ENCODE data around the gene DPP6.
"Not testable (repeated sequence)": the region's sequence is repeated elsewhere in the genome, so short reads cannot be mapped to it uniquely, and the experiment has no call there.

DPP6 gene

DNA sequence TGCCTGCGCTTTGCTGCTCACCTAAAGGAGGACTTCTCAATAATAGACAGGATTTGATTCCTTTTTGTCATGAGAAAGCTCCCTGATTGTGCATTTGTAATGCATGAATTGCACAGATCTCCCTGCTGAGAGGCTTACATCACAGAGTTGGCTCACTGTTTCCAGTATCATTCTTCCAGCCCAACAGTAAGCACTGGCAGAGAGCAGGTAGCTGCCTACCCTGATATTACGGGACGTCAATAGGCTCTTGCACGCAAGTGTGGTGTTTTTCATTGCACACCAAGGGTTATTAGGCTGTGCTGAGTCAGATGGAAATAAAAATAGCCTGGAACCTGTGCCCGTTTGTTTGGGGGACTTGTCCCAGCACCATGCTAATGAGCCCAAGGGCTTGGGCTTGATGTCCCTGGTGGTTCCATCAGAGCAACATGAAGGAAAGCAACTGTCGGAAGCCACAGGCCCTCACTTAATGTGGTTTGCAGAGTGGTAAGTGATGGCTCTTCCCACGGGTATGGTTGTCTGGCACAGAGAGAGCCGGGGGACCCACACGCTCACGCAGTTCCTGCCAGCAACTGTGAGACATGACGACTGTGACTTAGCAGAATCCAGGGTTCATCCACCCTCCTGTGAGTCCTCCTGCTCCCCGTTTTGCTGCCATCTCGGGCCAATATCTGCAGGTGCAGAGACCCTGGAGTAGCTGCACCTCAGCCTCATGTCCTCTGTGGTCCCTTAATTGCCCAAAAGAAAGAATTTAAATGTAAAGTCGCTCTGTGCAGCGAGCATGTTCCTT lies 20.4 kb downstream of the DPP6 start:
- not testable (repeated sequence) for DNase-seq (ENCODE audit: low read depth)

DNA sequence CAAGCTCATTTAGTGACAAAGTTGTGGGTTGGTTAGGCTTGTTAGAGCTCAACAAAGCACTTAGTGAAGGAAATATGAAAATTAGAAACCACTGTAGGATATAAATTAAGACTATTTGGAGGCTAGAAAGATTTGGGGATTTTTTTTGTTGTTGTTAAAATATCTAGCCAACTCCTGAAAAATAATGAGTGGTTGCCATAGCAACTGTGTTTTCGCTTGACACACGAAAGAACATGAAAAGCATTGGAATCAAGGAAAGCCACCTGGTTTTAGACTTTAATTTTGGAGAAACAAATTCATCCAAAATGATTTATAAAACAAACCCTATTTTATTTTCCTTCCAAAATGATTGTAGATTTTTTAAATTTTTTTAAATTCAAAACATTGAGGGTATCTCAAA lies 26.3 kb downstream of the DPP6 start:
- DNase-seq (ENCODE audit: low read depth), result not testable (repeated sequence)

DNA sequence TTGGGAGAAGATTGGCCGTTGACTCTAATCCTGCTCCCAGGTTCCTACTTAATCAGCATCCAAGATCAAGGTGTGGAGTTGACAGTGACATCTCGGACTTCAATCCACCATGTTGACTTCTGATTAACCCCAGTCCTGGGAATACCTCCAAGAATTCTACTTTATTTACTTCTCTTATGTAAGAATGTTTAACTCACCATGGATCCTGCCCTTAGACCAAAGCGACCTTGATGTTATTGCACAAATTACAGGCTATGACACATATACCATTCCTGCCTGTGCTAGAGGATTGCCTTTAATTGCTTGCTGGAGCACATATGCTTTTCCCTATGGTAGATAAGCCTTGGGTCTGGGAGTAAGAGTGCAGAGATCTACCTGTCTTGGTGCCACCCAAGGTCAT lies 28.1 kb downstream of the DPP6 start:
- DNase-seq (ENCODE audit: low read depth), result not testable (repeated sequence)

DNA sequence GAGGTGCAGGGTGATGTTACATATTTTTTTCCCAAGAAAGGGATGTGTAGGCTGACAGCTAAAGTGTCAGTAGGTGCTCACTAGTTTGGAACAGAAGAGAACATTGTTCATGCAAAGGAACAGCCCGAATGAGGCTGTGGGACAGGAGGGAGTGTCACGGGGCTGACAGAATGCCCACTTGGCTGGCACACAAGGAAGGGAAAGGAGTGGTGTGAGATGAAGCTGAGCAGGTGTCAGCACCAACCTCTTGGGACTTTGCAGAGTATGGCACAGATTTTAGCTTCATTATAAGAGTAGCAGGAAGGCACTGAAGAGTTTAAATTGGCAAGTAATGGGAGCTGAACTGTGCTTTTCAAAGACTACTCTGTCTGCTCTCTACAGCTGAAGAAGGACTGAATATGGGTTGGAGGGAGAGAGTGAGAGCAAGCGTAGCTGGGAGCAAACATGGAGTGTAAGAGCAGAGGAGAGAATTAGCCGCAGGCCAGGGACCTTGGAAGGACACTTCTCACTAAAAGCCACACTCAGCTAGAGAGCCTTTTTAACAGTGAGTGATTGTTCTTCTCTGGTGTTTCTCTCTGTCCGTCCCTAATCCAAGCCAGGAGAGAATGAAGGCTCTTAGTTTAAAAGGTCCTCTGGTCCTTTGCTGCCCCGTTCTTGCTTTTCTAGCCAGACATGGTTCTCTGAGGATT lies 35.0 kb downstream of the DPP6 start:
- not testable (repeated sequence) for DNase-seq (ENCODE audit: low read depth)

DNA sequence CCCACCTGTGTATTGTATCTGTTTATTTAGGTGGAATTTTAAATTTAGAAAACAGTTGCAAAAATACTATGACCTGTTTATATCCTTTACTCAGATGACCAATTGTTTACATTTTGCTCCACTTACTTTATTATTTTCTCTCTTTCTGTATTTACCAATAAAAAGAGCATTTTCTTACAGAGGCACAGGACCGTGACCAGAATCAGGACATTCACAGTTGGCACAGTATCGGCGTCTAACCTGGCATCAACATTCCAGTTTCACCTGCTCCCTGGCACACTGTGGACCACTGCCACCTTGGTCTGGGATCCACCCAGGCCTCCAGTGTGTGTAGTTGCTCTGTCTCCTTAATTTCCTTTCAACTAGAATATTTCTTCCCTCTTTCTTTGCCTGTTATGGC lies 39.9 kb downstream of the DPP6 start:
- not testable (repeated sequence) for DNase-seq (ENCODE audit: low read depth)

DNA sequence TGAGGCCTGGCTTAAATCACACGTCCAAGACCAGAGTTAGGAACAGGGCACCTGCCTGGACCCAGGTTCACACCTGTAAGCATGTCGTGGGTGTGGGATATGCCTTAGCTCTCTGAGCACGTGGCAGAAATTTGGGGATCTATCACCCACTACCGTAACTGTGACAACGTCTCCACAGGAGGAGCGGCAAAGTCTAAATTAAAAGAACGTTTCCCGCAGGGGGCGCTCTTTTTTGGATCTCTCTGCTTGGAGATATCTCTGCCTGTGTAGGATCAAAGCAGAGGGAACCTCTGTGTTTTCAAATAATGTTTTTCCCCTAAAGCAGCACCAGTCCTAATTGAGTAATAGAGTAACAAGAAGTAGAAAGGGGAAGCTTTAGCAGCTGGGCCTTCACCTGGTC lies 43.0 kb downstream of the DPP6 start:
- not testable (repeated sequence) for DNase-seq (ENCODE audit: low read depth)

DNA sequence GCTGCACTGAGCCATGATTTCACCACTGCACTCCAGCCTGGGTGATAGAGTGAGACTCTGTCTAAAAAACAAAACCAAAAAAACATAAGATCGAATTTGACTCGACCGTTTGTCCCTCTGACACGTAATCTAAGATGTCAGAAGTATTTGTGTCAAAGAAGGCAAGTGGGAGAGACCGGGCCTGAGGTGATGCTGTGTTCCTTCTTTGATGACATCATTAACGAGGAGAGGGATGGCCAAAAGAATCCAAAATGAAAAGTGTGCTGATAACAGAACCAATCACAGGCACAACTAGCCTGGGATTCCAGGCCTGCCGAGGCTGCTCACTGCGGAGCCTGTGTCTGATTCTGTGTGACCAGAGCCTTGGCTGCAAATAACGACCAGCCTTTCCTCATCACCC lies 52.9 kb downstream of the DPP6 start:
- not testable (repeated sequence) for DNase-seq (ENCODE audit: low read depth)

DNA sequence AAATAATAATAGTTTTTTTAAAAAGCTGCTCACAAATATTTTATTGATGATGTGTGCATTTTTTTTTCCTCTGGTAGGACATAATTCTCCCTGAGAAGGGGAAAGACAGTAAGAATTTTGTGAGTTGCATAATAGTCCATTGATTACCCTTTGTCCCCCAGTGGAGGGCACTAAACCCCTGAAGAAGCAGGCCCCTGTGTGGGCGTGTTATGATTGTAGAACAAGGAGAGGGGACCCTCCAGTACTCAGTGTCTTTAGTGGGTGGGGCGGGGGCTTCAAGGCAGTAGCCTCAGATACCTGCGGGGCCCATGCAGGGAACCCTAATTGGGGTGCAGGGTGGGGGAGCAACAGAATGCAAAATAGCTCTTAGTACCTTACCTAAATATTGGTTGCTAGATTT lies 57.4 kb downstream of the DPP6 start:
- DNase-seq (ENCODE audit: low read depth), result not testable (repeated sequence)

DNA sequence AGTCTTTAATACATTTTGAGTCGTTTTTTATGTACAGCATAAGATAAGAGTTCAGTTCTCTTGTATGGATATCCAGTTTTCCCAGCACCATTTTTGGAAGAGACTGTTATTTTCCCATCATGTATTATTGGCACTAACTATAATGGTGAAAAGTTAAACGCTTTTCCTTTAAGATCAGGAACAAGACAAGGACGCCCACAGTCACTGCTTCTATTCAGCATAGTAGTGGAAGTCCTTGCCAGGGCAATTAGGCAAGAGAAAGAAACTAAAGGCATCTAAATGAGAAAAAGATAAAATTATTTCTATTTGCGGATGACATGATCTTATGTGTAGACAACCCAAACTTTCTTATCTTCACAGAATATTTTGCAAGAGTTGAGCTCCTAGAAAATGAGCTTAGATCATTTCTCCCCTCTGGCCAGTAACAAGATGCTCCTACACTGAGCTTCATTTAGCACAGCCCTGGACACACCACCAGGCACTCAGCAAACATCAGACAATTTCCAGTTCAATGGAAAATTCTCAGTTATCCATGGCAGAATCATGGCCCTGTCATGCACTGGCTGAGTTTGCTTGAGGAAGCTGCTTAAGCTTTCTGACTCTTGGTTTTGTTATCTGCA lies 61.6 kb downstream of the DPP6 start:
- not testable (repeated sequence) for DNase-seq (ENCODE audit: low read depth)

DNA sequence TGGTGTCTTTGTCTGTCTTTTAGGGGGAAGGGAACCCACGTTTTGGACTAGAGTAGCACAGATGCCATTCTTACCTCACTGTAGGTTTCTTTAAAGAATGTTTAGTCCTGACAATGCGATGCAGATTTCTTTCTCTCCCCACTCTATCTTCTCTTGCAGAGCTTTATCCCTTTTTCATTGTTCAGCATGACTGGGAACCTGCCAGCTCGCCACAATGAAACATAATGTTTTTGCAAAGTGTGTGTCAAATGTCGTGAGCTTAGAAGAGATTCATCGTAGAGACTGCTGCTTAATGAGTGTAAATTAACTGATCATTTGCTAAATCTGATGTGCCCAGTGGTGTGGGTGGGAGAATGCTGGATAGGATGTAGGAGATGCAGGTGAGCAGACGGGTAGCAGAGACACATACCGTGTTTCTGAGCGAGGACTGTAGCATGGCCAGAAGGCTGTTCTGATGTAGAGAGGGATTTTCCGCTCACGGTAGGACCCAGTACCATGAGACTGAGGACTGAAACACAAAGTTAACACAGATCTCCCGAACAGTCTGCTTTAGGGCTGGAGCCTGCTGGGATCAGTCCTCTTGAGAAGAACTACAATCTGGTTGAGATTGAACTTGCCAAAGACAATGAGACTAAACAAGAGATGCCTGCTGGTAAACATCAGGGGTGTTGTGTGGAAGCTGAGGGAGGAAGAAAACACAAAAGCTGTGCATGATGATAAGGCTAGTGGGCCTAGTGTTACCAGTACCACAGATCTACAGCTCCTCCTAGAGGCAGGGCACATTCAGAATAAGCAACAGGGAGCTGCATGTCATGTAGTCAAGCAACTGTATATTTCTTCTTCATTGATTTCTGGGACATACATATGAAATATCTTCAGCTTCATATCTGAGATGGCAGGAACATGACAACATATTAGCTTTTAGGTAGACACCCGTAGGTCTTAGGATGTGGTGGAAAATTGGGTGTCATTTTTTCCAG lies 65.5 kb downstream of the DPP6 start:
- not testable (repeated sequence) for DNase-seq (ENCODE audit: low read depth)

DNA sequence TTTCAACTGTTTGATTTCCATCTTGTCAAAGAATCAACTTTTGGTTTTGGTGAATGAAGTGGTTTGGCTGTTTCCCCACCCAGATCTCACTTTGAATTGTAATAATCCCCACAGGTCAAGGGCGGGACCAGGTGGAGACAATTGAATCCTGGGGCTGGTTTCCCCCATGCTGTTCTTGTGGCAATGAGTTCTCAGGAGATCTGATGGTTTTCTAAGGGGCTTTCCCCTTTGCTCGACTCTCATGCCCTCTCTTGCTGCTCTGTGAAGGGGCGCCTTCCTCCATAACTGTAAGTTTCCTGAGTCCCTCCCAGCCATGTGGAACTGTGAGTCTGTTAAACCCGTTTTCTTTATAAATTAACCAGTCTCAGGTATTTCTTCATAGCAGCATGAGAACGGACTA lies 68.6 kb downstream of the DPP6 start:
- DNase-seq (ENCODE audit: low read depth), result not testable (repeated sequence)

DNA sequence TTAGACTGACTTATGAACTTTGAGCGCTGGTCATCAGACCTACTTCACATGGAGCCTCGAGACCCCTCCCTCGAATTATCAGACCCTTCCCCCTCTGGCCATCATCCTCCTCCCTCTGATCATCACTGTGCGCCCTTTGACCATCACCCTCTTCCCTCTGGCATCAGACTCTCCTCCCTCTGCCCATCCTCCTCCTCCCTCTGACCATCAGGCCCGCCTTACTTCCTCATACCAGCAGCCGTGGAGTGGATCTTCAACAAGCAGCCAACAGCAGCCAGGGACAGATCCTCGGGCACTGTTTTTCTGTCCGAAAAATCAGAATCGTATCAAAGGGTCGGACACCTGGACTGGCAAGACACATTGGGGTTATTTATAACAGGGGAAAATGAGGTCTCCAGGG lies 70.5 kb downstream of the DPP6 start:
- not testable (repeated sequence) for DNase-seq (ENCODE audit: low read depth)

DNA sequence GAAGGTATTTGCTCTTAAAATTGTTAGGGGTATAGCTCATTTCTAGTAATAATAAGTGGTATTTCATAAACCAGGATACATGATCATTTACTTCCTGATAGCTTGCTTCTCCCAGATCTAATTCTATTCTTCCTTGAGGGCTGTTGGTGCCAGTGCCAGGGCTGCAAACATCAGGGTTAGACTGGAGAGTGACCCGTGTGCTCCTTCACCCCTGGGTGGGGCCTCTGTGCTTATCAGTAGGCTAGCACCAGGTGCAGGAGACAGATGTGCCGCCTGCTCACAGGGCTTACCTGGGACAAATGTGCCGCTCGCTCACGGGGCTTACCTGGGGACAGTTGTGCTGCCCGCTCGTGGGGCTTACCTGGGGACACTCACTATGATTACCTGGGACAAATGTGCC lies 71.2 kb downstream of the DPP6 start:
- not testable (repeated sequence) for DNase-seq (ENCODE audit: low read depth)

DNA sequence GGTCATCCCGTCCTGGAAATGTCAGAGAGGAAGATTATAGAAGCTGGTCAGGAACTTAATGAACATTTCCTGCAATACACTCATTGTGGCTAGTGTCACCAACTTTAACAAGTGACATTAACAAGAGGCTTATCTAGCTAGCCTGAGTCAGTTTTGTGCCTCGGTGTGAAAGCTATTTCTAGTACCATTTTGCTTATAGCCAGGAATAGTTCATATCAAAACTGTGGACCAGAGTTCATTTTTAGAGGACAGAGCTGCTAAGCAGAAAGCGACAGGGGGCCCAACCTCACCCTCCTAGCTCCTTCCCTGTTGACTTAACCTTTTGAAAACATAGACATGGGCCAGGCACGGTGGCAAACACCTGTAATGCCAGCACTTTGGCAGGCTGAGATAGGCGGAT lies 76.9 kb downstream of the DPP6 start:
- DNase-seq (ENCODE audit: low read depth), result not testable (repeated sequence)

DNA sequence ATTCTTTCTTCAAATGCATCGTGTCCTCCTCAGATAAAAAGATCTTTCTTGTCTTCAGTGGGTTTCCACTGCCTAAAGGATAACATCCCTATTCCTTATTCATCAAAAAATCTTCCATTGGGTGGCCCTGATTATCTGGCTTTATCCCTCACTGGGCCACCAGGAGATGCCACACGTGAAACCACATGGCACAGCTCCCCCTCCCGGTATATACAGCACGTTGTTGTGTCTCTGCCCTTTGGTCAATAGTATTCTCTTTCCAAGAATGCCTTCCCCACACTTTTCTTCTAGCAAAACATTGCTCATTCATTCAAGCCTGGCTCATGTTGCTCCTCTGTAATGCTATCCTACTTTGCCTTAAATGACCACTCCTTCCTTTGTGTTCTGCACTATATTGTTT lies 80.4 kb downstream of the DPP6 start:
- DNase-seq (ENCODE audit: low read depth), result not testable (repeated sequence)

DNA sequence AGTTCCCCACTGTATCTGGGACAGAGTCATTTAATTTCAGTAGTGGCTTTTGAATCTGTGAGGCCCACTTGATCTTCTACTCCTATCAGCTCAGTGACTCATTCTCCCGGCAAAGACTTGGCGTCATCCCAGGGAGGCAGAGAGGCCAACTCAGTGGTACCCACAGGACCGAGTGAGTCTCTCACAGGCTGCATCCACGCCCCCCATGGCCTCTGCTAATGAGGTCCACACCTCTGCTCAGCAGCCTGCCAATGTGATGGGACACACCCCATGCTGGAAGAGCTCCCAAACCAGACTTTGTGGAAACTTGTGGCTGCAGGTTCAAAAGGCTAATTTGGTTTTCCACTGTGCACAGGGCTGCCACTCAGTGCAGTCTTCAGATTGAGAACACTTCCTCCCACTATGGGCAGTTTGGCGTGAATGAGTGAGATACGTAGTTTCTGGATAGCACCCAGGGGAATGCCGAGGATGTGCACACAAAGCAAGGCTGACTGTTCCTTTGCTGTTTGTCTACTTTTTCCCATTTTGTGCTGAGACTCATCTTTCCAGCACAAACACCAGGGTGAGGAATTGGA lies 81.6 kb downstream of the DPP6 start:
- not testable (repeated sequence) for DNase-seq (ENCODE audit: low read depth)

DNA sequence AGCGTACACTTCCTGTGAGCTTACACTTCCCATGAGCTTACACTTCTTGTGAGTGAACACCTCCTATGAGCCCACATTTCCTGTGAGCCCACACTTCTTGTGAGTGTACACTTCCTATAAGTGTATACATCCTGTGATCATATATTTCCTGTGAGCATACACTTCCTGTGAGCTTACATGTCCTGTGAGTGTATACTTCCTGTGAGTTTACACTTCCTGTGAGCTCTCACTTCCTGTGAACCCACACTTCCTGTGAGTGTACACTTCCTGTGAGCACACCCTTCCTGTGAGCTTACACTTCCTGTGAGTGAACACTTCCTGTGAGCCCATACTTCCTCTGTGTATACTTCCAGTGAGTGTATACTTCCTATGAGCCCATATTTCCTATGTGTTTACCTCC lies 82.5 kb downstream of the DPP6 start:
- not testable (repeated sequence) for DNase-seq (ENCODE audit: low read depth)

DNA sequence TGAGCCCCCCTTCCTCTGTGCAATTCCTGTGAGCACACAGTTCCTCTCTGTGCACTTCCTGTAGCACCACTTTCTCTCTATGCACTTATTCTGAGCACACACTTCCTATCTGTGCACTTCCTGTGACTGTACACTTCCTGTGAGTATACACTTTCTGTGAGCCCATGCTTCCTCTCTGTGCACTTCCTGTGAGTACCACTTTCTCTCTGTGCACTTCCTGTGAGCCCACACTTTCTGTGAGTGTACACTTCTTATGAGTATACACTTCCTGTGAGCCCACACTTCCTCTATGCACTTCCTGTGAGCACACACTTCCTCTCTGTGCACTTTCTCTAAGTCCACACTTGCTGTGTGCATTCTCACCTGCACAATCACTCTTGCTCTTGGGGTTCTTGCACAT lies 83.4 kb downstream of the DPP6 start:
- DNase-seq (ENCODE audit: low read depth), result not testable (repeated sequence)

DNA sequence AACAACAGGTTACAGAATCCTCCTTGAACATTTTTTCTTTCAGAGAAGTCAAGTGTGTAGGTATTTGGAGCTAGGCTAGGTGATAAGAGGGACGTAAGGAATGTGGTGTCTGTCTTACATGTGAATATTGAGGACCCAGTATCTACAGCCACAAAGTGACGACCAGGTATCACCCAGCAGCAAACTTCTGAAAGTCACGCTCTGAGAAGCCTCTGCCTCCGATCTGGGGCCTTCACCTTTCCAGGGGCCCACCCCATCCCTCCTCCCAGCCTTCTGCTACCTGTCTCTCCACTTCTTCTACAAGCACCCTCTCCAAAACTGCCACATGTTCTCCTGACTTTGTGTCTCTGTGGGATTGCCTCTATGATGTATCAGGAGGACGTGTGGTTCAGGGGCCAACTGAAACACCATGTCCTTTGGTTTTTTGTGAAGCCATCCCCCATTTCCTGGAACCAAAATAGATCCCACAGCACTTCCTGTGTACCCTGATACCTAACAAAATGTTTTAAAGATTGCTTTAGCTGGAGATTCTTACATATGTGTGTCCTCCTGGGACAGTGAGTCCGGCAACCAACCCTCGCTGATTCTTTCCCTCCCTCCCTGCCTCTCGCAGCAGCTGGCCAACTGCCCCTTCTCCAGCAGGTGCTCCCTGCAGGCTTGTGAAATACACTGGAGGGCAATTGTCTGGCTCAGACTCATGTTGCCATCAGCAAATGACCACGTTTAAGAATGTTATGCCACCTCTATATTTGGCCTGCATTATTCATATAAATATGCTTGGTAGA lies 93.9 kb downstream of the DPP6 start:
- not testable (repeated sequence) for DNase-seq (ENCODE audit: low read depth)

DNA sequence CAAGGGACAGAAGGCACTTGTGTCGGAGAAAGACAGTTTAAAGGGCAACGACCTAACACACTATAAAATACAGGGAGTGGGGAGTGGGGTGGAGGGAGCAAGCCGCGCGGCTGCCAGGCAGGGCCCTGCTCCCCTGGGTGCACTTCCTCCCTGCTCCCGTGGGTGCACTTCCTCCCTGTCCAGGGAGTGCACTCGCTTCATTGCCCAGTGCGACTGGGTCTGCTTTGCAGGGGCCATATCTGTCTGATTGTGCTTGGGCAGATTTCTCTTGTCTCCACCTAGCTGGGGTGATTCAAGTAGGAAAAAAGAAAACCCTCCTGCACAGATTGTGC lies 94.5 kb downstream of the DPP6 start:
- not testable (repeated sequence) for DNase-seq (ENCODE audit: low read depth)

Measured in activated T-cell treated with anti-CD3 and anti-CD28 coated beads for 24 hours (primary cell).